Measurements from ENCODE around the gene HSPD1. TPM values are rescaled to one million over a fixed set of nuclear protein-coding genes. Genes with fewer than 3 reads are reported as not detected.

The HSPD1 gene
- total and polyA plus RNA-seq, 4 donors: 185 to 490 (median 287) TPM

DNA sequence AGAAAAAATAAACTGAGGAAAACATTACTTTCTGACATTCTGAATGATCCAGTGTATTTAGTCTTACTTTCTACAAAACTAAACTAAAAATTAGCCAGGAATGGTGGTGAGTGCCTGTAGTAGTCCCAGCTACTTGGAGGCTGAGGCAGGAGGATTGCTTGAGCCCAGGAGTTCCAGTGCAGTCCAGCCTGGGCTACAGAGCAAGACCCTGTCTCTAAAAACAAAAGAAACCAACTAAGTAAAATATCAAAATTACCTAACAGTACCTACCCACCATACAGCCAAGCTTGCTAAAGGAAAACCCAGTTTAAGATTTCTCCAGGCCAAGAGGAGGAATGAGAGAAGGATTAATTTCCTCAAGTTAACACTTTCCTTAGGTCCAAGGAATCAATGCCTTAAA, 2.9 kb downstream of the HSPD1 start:
- H3K27ac ChIP-seq (ENCODE audit: low read depth in 1 of 2, low read length in 2 of 2): no peak overlapping the region
- peaks cover 8 to 33% (median 10%) of the 10 kb centered on the region in 4 donors for H3K4me1 ChIP-seq (ENCODE audit: control insufficient read depth in 4 of 4, insufficient read depth in 4 of 4, low read length in 3 of 4)
- H3K4me3 ChIP-seq (ENCODE audit: low read depth in 1 of 3, low read length in 3 of 3): peak overlapping the region in 2 of 3 donors; percentile 3 to 6
- H3K9me3 ChIP-seq (ENCODE audit: control insufficient read depth in 4 of 4, low read length in 3 of 4): no peaks in the 10 kb centered on the region
- no peak for DNase-seq (ENCODE audit: low spot score)
- TF ChIP-seq FOXA1 (IDR thresholded peaks at IDR 0.05) (no peak), TAF1 (conservative IDR thresholded peaks at IDR 0.05) (no peak), RAD21 (IDR thresholded peaks at IDR 0.05) (no peak)
- TF ChIP-seq, protein P1, sequence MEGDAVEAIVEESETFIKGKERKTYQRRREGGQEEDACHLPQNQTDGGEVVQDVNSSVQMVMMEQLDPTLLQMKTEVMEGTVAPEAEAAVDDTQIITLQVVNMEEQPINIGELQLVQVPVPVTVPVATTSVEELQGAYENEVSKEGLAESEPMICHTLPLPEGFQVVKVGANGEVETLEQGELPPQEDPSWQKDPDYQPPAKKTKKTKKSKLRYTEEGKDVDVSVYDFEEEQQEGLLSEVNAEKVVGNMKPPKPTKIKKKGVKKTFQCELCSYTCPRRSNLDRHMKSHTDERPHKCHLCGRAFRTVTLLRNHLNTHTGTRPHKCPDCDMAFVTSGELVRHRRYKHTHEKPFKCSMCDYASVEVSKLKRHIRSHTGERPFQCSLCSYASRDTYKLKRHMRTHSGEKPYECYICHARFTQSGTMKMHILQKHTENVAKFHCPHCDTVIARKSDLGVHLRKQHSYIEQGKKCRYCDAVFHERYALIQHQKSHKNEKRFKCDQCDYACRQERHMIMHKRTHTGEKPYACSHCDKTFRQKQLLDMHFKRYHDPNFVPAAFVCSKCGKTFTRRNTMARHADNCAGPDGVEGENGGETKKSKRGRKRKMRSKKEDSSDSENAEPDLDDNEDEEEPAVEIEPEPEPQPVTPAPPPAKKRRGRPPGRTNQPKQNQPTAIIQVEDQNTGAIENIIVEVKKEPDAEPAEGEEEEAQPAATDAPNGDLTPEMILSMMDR (IDR thresholded peaks at IDR 0.05; ENCODE audit: low read depth, low read length, missing input control): no peak
- TF ChIP-seq, protein P2, sequence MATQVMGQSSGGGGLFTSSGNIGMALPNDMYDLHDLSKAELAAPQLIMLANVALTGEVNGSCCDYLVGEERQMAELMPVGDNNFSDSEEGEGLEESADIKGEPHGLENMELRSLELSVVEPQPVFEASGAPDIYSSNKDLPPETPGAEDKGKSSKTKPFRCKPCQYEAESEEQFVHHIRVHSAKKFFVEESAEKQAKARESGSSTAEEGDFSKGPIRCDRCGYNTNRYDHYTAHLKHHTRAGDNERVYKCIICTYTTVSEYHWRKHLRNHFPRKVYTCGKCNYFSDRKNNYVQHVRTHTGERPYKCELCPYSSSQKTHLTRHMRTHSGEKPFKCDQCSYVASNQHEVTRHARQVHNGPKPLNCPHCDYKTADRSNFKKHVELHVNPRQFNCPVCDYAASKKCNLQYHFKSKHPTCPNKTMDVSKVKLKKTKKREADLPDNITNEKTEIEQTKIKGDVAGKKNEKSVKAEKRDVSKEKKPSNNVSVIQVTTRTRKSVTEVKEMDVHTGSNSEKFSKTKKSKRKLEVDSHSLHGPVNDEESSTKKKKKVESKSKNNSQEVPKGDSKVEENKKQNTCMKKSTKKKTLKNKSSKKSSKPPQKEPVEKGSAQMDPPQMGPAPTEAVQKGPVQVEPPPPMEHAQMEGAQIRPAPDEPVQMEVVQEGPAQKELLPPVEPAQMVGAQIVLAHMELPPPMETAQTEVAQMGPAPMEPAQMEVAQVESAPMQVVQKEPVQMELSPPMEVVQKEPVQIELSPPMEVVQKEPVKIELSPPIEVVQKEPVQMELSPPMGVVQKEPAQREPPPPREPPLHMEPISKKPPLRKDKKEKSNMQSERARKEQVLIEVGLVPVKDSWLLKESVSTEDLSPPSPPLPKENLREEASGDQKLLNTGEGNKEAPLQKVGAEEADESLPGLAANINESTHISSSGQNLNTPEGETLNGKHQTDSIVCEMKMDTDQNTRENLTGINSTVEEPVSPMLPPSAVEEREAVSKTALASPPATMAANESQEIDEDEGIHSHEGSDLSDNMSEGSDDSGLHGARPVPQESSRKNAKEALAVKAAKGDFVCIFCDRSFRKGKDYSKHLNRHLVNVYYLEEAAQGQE (IDR thresholded peaks at IDR 0.05): no peak
- peaks cover 11 to 54% (median 47%) of the 10 kb centered on the region in 4 donors for H3K36me3 ChIP-seq (ENCODE audit: control insufficient read depth in 4 of 4, insufficient read depth in 3 of 4, low read depth in 1 of 4, low read length in 3 of 4)
- no peak overlapping the region for H3K9ac ChIP-seq (ENCODE audit: low read depth in 1 of 2, low read length in 2 of 2)
- no peaks in the 10 kb centered on the region for H3K27me3 ChIP-seq (ENCODE audit: control insufficient read depth in 4 of 4, insufficient read depth in 4 of 4, low read length in 3 of 4)

DNA sequence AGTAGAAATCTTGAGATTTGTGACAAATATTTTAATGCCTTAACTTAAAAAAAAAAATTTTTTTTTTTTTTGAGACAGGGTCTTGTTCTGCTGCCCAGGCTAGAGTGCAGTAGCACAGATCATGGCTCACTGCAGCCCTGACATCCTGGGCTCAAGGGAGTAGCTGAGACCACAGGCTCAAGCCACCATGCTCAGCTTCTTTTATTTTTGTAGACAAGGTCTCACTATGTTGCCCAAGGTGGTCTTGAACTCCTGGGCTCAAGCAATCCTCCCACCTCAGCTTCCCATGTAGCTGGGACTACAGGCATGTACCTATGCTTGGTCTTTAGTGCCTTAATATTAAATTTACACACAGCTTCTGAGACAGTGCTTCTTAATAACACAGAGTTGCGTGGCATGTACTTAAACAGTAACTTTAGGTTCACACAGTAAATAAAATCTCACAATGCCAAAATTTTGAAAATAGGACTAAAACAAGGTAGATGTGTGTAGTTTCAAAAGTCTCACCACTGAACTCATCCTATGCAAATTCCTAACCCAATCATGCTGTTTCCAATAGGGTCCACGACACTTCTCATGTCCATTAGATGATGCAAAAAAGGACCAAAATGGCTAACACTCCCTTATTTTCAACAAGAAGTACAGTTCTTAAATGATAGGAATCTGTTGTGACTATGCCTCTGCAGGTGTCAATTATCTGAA, 4.1 kb downstream of the HSPD1 start:
- H3K9ac ChIP-seq (ENCODE audit: low read depth in 1 of 2, low read length in 2 of 2): no peak overlapping the region
- 93% methylated on average over 2 of the region's 2 CpGs for WGBS
- DNase-seq (ENCODE audit: low spot score): no peak
- H3K36me3 ChIP-seq (ENCODE audit: control insufficient read depth in 4 of 4, insufficient read depth in 3 of 4, low read depth in 1 of 4, low read length in 3 of 4): peaks cover 11 to 63% (median 55%) of the 10 kb centered on the region in 4 donors
- H3K4me3 ChIP-seq (ENCODE audit: low read depth in 1 of 3, low read length in 3 of 3): no peak overlapping the region
- no peak overlapping the region for H3K27ac ChIP-seq (ENCODE audit: low read depth in 1 of 2, low read length in 2 of 2)
- no peaks in the 10 kb centered on the region for H3K27me3 ChIP-seq (ENCODE audit: control insufficient read depth in 4 of 4, insufficient read depth in 4 of 4, low read length in 3 of 4)
- H3K4me1 ChIP-seq (ENCODE audit: control insufficient read depth in 4 of 4, insufficient read depth in 4 of 4, low read length in 3 of 4): peaks cover 8 to 33% (median 10%) of the 10 kb centered on the region in 4 donors
- H3K9me3 ChIP-seq (ENCODE audit: control insufficient read depth in 4 of 4, low read length in 3 of 4): no peaks in the 10 kb centered on the region
- TF ChIP-seq GABPA (IDR thresholded peaks at IDR 0.05 in 1 of 2, conservative IDR thresholded peaks at IDR 0.05 in 1 of 2): no peak
- TF ChIP-seq FOXA2 (IDR thresholded peaks at IDR 0.05): no peak
- no peak for TF ChIP-seq FOXA1 (IDR thresholded peaks at IDR 0.05)
- TF ChIP-seq, protein P2 (IDR thresholded peaks at IDR 0.05): no peak
- TF ChIP-seq, protein P3, sequence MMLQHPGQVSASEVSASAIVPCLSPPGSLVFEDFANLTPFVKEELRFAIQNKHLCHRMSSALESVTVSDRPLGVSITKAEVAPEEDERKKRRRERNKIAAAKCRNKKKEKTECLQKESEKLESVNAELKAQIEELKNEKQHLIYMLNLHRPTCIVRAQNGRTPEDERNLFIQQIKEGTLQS (IDR thresholded peaks at IDR 0.05): no peak
- no peak for TF ChIP-seq JUND (IDR thresholded peaks at IDR 0.05)
- TF ChIP-seq ZBTB33 (IDR thresholded peaks at IDR 0.05): no peak
- TF ChIP-seq YY1 (IDR thresholded peaks at IDR 0.05): no peak
- no peak for TF ChIP-seq SP1 (IDR thresholded peaks at IDR 0.05)
- TF ChIP-seq, protein P1 (IDR thresholded peaks at IDR 0.05; ENCODE audit: low read depth, low read length, missing input control): no peak
- no peak for TF ChIP-seq EGR1 (IDR thresholded peaks at IDR 0.05; ENCODE audit: low read depth in 2 of 2)
- no peak for TF ChIP-seq MAX (IDR thresholded peaks at IDR 0.05)
- no peak for TF ChIP-seq TAF1 (conservative IDR thresholded peaks at IDR 0.05)
- TF ChIP-seq HNF4A (conservative IDR thresholded peaks at IDR 0.05): no peak
- no peak for TF ChIP-seq NR2F2 (IDR thresholded peaks at IDR 0.05)
- no peak for TF ChIP-seq RXRA (IDR thresholded peaks at IDR 0.05)
- no peak for TF ChIP-seq RAD21 (IDR thresholded peaks at IDR 0.05)
